ENCODE measurements around the gene CCER1.
A peak's percentile ranks its signal among the peaks of the same experiment; 100 is the strongest.

The CCER1 gene

GRCh38 chr12:90953956-90954421 is 987 bp downstream of the CCER1 start:
- TF ChIP-seq CTCF (conservative IDR thresholded peaks at IDR 0.05; ENCODE audit: low read depth), result peak; percentile 26
- DNase-seq (ENCODE audit: low spot score), result no peak
- no peak overlapping the region for H3K27ac ChIP-seq
- ChIA-PET POLR2A (ENCODE audit: low non-redundant PET) (no interaction called here), CTCF (no interaction called here)

GRCh38 chr12:90951432-90952105 is 3.4 kb downstream of the CCER1 start:
- no peak for DNase-seq (ENCODE audit: low spot score)
- CTCF ChIA-PET, result interaction anchor here (0.6 kb wide), 1 partner anchor 424 kb away, joined by 3 read pairs; no protein-coding TSS in a partner anchor
- no peak for TF ChIP-seq CTCF (conservative IDR thresholded peaks at IDR 0.05; ENCODE audit: low read depth)
- no peak overlapping the region for H3K27ac ChIP-seq
- POLR2A ChIA-PET (ENCODE audit: low non-redundant PET), result no interaction called here

GRCh38 chr12:90947869-90948268 is 7.1 kb downstream of the CCER1 start:
- no peak overlapping the region for H3K27ac ChIP-seq
- ChIA-PET CTCF (interaction anchor here (1.0 kb wide), 1 partner anchor 12 kb away, joined by 3 read pairs; no protein-coding TSS in a partner anchor), POLR2A (ENCODE audit: low non-redundant PET) (no interaction called here)
- TF ChIP-seq CTCF (conservative IDR thresholded peaks at IDR 0.05; ENCODE audit: low read depth), result no peak
- no peak for DNase-seq (ENCODE audit: low spot score)

- peak; percentile 74 for TF ChIP-seq CTCF (conservative IDR thresholded peaks at IDR 0.05; ENCODE audit: low read depth)
- POLR2A ChIA-PET (ENCODE audit: low non-redundant PET), result no interaction called here
- peak; percentile 18 for DNase-seq (ENCODE audit: low spot score)
- H3K27ac ChIP-seq, result no peak overlapping the region
- CTCF ChIA-PET, result interaction anchor here (0.6 to 1.3 kb wide), 7 partner anchors 14 to 1974 kb away, joined by 3 to 4 read pairs (median 3); no protein-coding TSS in a partner anchor
These were observed 9.8 kb downstream of the CCER1 start for GRCh38 chr12:90945070-90945649.

- DNase-seq (ENCODE audit: low spot score), result no peak
- POLR2A ChIA-PET (ENCODE audit: low non-redundant PET), result no interaction called here
- no peak for TF ChIP-seq CTCF (conservative IDR thresholded peaks at IDR 0.05; ENCODE audit: low read depth)
- no peak overlapping the region for H3K27ac ChIP-seq
- CTCF ChIA-PET, result interaction anchor here (0.6 to 1.5 kb wide), 2 partner anchors 17 to 157 kb away, joined by 3 to 5 read pairs; no protein-coding TSS in a partner anchor
These were observed 11.7 kb downstream of the CCER1 start for GRCh38 chr12:90943255-90943654.

GRCh38 chr12:90940872-90941499 is 14.0 kb downstream of the CCER1 start:
- DNase-seq (ENCODE audit: low spot score), result peak; percentile 33
- ChIA-PET CTCF (interaction anchor here (0.5 to 1.1 kb wide), 5 partner anchors 17 to 1397 kb away, joined by 3 to 6 read pairs (median 3); no protein-coding TSS in a partner anchor), POLR2A (ENCODE audit: low non-redundant PET) (no interaction called here)
- TF ChIP-seq CTCF (conservative IDR thresholded peaks at IDR 0.05; ENCODE audit: low read depth), result peak; percentile 74
- no peak overlapping the region for H3K27ac ChIP-seq

Measured in RWPE1 (cell line).